ENCODE measurements around the gene OR4F17.
"Not testable (repeated sequence)": the region's sequence is repeated elsewhere in the genome, so short reads cannot be mapped to it uniquely, and the experiment has no call there.

Gene OR4F17, protein sequence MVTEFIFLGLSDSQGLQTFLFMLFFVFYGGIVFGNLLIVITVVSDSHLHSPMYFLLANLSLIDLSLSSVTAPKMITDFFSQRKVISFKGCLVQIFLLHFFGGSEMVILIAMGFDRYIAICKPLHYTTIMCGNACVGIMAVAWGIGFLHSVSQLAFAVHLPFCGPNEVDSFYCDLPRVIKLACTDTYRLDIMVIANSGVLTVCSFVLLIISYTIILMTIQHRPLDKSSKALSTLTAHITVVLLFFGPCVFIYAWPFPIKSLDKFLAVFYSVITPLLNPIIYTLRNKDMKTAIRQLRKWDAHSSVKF

DNA sequence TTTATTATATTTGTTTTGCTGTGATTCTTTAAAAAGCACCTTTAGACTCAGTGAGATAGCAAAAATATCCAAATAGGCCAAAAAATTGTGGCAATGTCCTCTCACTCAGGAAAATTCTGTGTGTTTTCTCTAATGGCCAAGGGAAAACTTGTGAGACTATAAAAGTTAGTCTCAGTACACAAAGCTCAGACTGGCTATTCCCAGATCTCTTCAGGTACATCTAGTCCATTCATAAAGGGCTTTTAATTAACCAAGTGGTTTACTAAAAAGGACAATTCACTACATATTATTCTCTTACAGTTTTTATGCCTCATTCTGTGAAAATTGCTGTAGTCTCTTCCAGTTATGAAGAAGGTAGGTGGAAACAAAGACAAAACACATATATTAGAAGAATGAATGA is at the start of gene OR4F17:
OR4F17 (plus strand) TSS at position 301 of the 400 bp plus-strand sequence. CDS start 3,575 bp downstream, outside the sequence.
- DNase-seq (ENCODE audit: low read depth in 2 of 3, low spot score in 2 of 3): not testable (repeated sequence)

DNA sequence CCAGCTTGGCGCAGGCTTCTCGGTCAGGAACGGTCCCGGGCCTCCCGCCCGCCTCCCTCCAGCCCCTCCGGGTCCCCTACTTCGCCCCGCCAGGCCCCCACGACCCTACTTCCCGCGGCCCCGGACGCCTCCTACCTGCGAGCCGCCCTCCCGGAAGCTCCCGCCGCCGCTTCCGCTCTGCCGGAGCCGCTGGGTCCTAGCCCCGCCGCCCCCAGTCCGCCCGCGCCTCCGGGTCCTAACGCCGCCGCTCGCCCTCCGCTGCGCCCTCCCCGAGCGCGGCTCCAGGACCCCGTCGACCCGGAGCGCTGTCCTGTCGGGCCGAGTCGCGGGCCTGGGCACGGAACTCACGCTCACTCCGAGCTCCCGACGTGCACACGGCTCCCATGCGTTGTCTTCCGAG is 36.1 kb upstream of the OR4F17 start:
- peak in 2 of 3 experiments; percentile 12 to 32 for DNase-seq (ENCODE audit: low read depth in 2 of 3, low spot score in 2 of 3)

DNA sequence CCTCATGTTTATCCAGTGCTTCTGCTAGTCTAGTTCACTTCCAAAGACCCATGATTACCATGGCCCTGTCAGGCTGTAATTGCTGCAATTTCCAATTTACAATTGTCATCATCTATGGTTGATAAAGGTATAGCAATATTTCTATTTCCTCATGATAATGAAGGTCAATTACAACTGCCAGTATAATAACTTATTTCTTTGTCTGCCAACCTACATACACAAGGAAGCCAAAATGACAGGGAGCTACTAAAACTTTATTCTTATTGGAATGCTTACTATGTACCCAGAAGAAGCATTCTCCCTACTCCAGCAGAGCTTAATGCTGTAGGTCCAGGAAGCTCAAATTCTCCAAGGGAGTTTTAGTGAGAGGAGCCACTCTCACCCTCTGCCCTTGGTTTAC is 24.0 kb upstream of the OR4F17 start:
- not testable (repeated sequence) for DNase-seq (ENCODE audit: low read depth in 2 of 3, low spot score in 2 of 3)

DNA sequence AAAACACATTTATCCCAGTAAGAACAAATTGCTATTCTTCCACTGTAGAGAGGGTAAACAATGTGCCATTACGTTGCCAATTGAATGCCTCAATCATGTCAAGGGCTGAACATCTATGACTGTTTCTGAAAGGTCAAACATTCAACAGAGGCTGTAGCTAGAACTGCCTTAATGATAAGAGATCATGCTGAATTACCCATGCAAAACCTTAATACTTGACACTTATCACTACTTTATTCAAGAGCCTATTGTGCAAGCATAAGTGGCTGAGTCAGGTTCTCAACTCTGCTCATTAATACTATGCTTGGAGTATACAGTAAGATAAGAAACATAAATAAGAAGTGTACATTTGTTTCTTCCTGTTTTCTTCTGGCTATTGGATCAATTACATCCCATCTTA is 23.3 kb upstream of the OR4F17 start:
- DNase-seq (ENCODE audit: low read depth in 2 of 3, low spot score in 2 of 3): not testable (repeated sequence)

DNA sequence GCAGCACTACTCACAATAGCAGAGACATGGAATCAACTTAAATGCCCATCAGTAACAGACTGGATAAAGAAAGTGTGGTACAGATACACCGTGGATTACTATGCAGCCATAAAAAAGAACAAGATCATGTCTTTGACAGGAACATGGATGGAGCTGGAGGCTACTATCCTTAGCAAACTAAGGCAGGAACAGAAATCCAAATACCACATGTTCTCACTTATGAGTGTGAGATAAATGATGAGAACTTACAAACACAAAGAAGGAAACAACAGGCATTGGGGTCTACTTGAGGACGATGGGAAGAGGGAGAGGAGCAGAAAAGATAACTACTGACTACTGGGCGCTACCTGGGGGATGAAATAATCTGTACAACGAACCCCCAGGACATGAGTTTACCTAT is 16.2 kb upstream of the OR4F17 start:
- DNase-seq (ENCODE audit: low read depth in 2 of 3, low spot score in 2 of 3): not testable (repeated sequence)

DNA sequence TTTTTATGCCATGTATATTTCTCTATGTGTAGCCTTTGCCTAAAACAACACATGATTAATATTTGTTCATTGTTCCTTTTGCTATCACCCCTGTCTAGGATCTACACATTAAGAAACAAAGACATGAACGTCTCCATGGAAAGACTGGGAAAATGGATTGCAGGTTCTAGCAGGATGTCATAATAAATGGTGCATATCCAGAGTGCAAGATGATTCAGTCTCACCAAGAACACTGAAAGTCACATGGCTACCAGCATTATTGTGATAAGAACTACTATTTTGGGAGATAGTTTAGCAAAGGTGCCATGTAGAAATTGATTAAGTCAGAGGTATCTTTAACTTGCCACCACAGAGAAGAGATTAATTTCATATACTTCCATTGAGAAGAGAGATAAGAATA is 12.1 kb upstream of the OR4F17 start:
- DNase-seq (ENCODE audit: low read depth in 2 of 3, low spot score in 2 of 3): not testable (repeated sequence)

DNA sequence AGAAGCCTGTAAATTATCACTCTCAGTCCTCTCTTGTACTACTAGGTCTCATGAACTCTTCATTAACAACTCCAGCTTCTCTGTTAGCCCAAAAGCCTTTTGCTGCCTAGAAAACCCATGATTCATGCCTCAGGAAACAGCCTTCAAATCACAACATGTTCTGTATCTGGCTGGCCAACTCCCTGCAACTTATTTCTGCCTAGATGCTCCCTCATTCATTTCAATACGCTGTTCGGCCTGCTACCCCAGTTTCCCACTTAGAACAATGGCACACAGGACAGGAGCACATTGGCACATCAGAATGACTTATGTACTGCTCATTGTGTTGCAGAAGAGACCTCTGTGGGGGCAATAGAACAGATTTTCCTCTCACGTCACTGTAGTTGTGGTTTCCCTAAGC is 9.3 kb upstream of the OR4F17 start:
- not testable (repeated sequence) for DNase-seq (ENCODE audit: low read depth in 2 of 3, low spot score in 2 of 3)

DNA sequence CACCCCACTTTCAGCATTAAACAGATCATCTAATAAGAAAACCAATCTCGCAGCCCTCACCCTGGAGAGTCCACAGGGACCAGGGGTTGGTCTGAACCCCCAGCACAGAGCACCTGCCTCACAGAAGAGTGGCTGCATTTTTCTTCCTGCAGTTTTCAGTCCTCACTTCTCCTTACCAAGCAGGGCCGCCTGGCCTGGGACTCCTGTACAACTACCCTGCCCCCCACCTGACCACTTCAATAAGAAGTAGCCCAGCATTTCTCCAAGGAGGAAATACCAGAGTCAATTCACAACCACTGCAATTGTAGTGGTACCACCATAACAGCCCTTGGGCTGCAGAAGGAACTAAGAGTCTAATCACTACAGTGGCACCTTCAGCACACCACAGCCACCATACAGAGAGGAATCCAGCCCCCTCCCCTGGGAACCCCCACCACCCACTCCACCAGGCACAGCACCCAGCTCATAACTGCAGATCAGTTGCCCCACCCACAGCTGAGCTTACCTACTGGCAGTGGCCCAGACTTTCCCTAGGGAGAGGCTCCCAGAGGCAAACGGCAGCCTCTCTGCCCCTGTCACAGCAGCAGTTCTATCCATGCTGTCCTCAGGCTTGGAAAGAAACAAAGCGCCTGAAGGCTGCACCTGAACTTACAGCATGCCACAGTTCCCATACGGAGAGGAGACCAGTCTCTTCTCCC is 13.7 kb downstream of the OR4F17 start:
- not testable (repeated sequence) for DNase-seq (ENCODE audit: low read depth in 2 of 3, low spot score in 2 of 3)

Measured in activated CD8-positive, alpha-beta memory T cell treated with anti-CD3 and anti-CD28 coated beads for 48 hours (primary cell).